GM12801 (cell line): ENCODE results near the gene NATD1.

Experiments
- CTCF ChIP-seq: IDR thresholded peaks from one replicate; pipeline ENCODE4 v1.5.1; 2011; ENCODE audit warnings: control low read depth; ENCODE audit not compliant: insufficient read length; ENCODE audit errors: extremely low read depth

NATD1 gene

GRCh38 chr17:21287703-21288449 is 34.7 kb upstream of the NATD1 start:
- TF ChIP-seq CTCF: no peak

GRCh38 chr17:21286909-21287702 is 33.9 kb upstream of the NATD1 start:
- TF ChIP-seq CTCF: no peak

- no peak for TF ChIP-seq CTCF
Measured at GRCh38 chr17:21286066-21286770, 33.0 kb upstream of the NATD1 start.

- TF ChIP-seq CTCF: no peak
Measured at GRCh38 chr17:21285164-21286065, 32.2 kb upstream of the NATD1 start.

GRCh38 chr17:21284319-21285163 is 31.3 kb upstream of the NATD1 start, which contains the start of gene MAP2K3:
TSS of gene MAP2K3 (plus strand) at chr17:21284711. CDS start at chr17:21284921, 210 bp downstream.
- TF ChIP-seq CTCF: no peak

GRCh38 chr17:21283482-21284318 is 30.5 kb upstream of the NATD1 start:
- no peak for TF ChIP-seq CTCF
